ENCODE data around the gene VWDE. TPM values are rescaled to one million over a fixed set of nuclear protein-coding genes. Genes with fewer than 3 reads are reported as not detected.

The VWDE gene
- total and polyA plus RNA-seq, 2 of the 8 experiments (the other 6 are each of a cell fraction or from before 2014, with no cell fraction given): 11.0 to 21.2 TPM

DNA sequence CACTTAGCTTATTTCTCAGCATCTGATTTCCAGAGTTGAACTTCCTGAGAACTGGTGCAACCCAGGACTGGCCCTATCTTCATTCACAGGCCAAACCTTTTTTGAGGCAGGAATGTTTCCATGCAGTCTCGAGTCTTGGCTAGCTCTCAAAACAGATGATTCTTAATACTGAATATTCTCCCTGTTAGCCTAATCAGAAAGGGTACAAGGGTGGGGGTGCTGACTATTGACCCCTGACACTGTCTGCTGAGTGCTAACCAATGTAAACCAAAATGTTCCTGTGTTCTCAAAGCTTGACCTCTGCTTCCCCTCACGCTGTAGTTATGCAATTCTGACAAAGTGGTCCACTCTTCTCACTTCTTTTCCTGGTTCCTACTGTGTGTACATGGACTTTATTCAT, 25.3 kb downstream of the VWDE start:
- Histone ChIP-seq H3K79me2 (ENCODE audit: control insufficient read depth in 1 of 2, insufficient read depth in 2 of 2, low read length in 2 of 2) (no peaks in the 10 kb centered on the region), H2BK12ac (ENCODE audit: low read depth, low read length) (no peak overlapping the region), H3K23me2 (ENCODE audit: low read depth, low read length) (no peaks in the 10 kb centered on the region), H3K4me2 (ENCODE audit: insufficient read depth in 1 of 2, low read depth in 2 of 2, low read length in 2 of 2) (no peak overlapping the region), H2BK5ac (ENCODE audit: low read depth, low read length) (no peak overlapping the region), H4K5ac (ENCODE audit: insufficient read length, low read depth, low read length) (no peak overlapping the region), H3K9me3 (ENCODE audit: insufficient read depth in 2 of 2, low read depth in 1 of 2, low read length in 1 of 2) (no peaks in the 10 kb centered on the region), H3K9ac (replicated peaks in 1 of 4; ENCODE audit: extremely low read depth in 1 of 4, low read depth in 3 of 4, low read length in 3 of 4) (no peak overlapping the region), H3K27me3 (replicated peaks in 1 of 4; ENCODE audit: control insufficient read depth in 3 of 4, extremely low read depth in 1 of 4, insufficient read depth in 3 of 4, low read length in 3 of 4) (no peaks in the 10 kb centered on the region), H2AFZ (ENCODE audit: low read length) (no peak overlapping the region), H3K14ac (ENCODE audit: insufficient read length) (no peak overlapping the region), H2BK120ac (replicated peaks; ENCODE audit: low read depth, low read length) (no peak overlapping the region), H2AK5ac (ENCODE audit: low read depth, low read length) (no peak overlapping the region), H4K20me1 (replicated peaks in 1 of 2; ENCODE audit: control insufficient read depth in 1 of 2, insufficient read depth in 2 of 2, low read length in 2 of 2) (no peaks in the 10 kb centered on the region), H3K4me1 (replicated peaks in 1 of 4; ENCODE audit: control insufficient read depth in 3 of 4, insufficient read depth in 4 of 4, low read length in 3 of 4) (no peaks in the 10 kb centered on the region), H3K36me3 (ENCODE audit: control insufficient read depth in 2 of 4, insufficient read depth in 4 of 4, low read length in 3 of 4) (peaks cover 0 to 38% (median 8%) of the 10 kb centered on the region in 4 experiments; a peak in 5 of 8 replicates), H3K18ac (ENCODE audit: extremely low read depth, low read length) (no peak overlapping the region), H3K56ac (replicated peaks; ENCODE audit: insufficient read length, low read depth, low read length) (no peak overlapping the region), H3K4me3 (ENCODE audit: extremely low read depth in 1 of 4, insufficient read depth in 2 of 4, low read depth in 3 of 4, low read length in 4 of 4) (no peak overlapping the region), H2BK15ac (ENCODE audit: low read length) (no peak overlapping the region), H4K8ac (ENCODE audit: extremely low read depth, insufficient read depth, low read length) (no peak overlapping the region), H3K4ac (replicated peaks; ENCODE audit: insufficient read length, low read depth, low read length) (no peak overlapping the region), H4K91ac (replicated peaks; ENCODE audit: insufficient read length, low read length) (no peak overlapping the region), H3K23ac (ENCODE audit: insufficient read length) (no peak overlapping the region), H2BK20ac (ENCODE audit: low read length) (no peak overlapping the region), H3K79me1 (ENCODE audit: low read depth, low read length) (no peaks in the 10 kb centered on the region), H3K27ac (ENCODE audit: low read depth, low read length) (no peak overlapping the region)
- ChIA-PET CTCF (ENCODE audit: partially characterized antibody) (interaction anchor here (0.6 to 2.6 kb wide), 5 partner anchors 11 to 112 kb away, joined by 3 to 13 read pairs (median 7); no protein-coding TSS in a partner anchor), POLR2A (ENCODE audit: partially characterized antibody) (no interaction called here)
- 94% methylated on average over 2 of the region's 2 CpGs; no CpG with 5 or more reads in 1 of the 2 experiments for WGBS, 2 experiments (ENCODE audit: extremely low coverage in 1 of 2, insufficient coverage in 1 of 2, insufficient read length in 1 of 2, insufficient replicate concordance in 2 of 2, low coverage in 1 of 2, low lambda C conversion rate in 2 of 2, missing lambda C conversion rate in 1 of 2)
- FAIRE-seq (no peak), DNase-seq (ENCODE audit: low read depth in 1 of 2, low spot score in 2 of 2) (no peak)
- TF ChIP-seq NRF1 (IDR thresholded peaks at IDR 0.05; ENCODE audit: low read depth, low read length): no peak
- TF ChIP-seq JUN (IDR thresholded peaks at IDR 0.05; ENCODE audit: low read depth, low read length): no peak
- no peak for TF ChIP-seq HDAC2 (IDR thresholded peaks at IDR 0.05; ENCODE audit: borderline replicate concordance in 1 of 2, low read depth in 2 of 2, low read length in 2 of 2)
- TF ChIP-seq PHF8 (conservative IDR thresholded peaks at IDR 0.05; ENCODE audit: low read depth, low read length): no peak
- TF ChIP-seq NANOG (IDR thresholded peaks at IDR 0.05; ENCODE audit: insufficient read depth, low read depth, low read length, poor library complexity, severe bottlenecking): no peak
- no peak for TF ChIP-seq CEBPB (IDR thresholded peaks at IDR 0.05; ENCODE audit: low read depth, low read length)
- no peak for TF ChIP-seq ASH2L (IDR thresholded peaks at IDR 0.05; ENCODE audit: low read length)
- no peak for TF ChIP-seq SP2 (IDR thresholded peaks at IDR 0.05; ENCODE audit: low read length)
- TF ChIP-seq SRF (IDR thresholded peaks at IDR 0.05; ENCODE audit: low read depth, low read length): no peak
- TF ChIP-seq, protein P1, sequence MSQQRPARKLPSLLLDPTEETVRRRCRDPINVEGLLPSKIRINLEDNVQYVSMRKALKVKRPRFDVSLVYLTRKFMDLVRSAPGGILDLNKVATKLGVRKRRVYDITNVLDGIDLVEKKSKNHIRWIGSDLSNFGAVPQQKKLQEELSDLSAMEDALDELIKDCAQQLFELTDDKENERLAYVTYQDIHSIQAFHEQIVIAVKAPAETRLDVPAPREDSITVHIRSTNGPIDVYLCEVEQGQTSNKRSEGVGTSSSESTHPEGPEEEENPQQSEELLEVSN (IDR thresholded peaks at IDR 0.05): no peak
- no peak for TF ChIP-seq EP300 (IDR thresholded peaks at IDR 0.05; ENCODE audit: borderline replicate concordance in 1 of 2, low read depth in 2 of 2, low read length in 2 of 2)
- no peak for TF ChIP-seq ZNF274 (IDR thresholded peaks at IDR 0.05; ENCODE audit: borderline replicate concordance, extremely low read depth, low read length)
- TF ChIP-seq SIRT6 (IDR thresholded peaks at IDR 0.05; ENCODE audit: low read length): no peak

Measured in H1 (cell line).